Heart left ventricle (tissue), 16 donors: Measurements from ENCODE around the gene PAK1. TPM values are rescaled to one million over a fixed set of nuclear protein-coding genes. Genes with fewer than 3 reads are reported as not detected.

Source experiments
- ATAC-seq, 4 donors: fragments of 200-7000 bp; cut with Tn5 transposase; one replicate each; pipeline ENCODE4 v1.9.1; 2020 to 2022; ENCODE audit warnings: moderate library complexity in 4 of 4, mild to moderate bottlenecking in 3 of 4, moderate number of reproducible peaks in 1 of 4
- DNase-seq, 5 donors: peaks; one replicate each; pipeline ENCODE4 v3.0.0-alpha.2; 2020
- H3K27ac ChIP-seq, 12 donors: fragments of 200-600 bp; sonication (generic) in 4 of 12; one replicate each; pipeline versions ENCODE4 v1.5.0 to v1.8.0; 2016 to 2022; ENCODE audit warnings: mild to moderate bottlenecking in 2 of 12
- H3K27me3 ChIP-seq, 9 donors: fragments of 200-600 bp; sonication (generic) in 2 of 9; one replicate each; pipeline versions ENCODE4 v1.5.1 to v1.8.0; 2016 to 2022; ENCODE audit warnings: mild to moderate bottlenecking in 3 of 9
- H3K36me3 ChIP-seq, 9 donors: fragments of 200-600 bp; sonication (generic) in 2 of 9; one replicate each; pipeline versions ENCODE4 v1.5.0 to v1.8.0; 2018 to 2022; ENCODE audit warnings: mild to moderate bottlenecking in 2 of 9
- H3K4me1 ChIP-seq, 12 donors: fragments of 200-600 bp; sonication (generic) in 4 of 12; one replicate each; pipeline versions ENCODE4 v1.5.0 to v1.8.0; 2016 to 2022; ENCODE audit warnings: mild to moderate bottlenecking in 3 of 12
- H3K4me3 ChIP-seq, 12 donors: fragments of 200-600 bp; sonication (generic) in 4 of 12; one replicate each; pipeline versions ENCODE4 v1.5.0 to v1.8.0; 2017 to 2022; ENCODE audit warnings: mild to moderate bottlenecking in 9 of 12, moderate library complexity in 4 of 12
- H3K9me3 ChIP-seq, 12 donors: fragments of 200-600 bp; sonication (generic) in 4 of 12; one replicate each; pipeline versions ENCODE4 v1.5.0 to v1.8.0; 2016 to 2022; ENCODE audit warnings: mild to moderate bottlenecking in 1 of 12
- POLR2A ChIP-seq, 2 donors: fragments of 450-650 bp; IDR thresholded peaks; one replicate each; pipeline ENCODE4 v1.6.1; 2017; ENCODE audit warnings: antibody characterized with exemption in 2 of 2, mild to moderate bottlenecking in 2 of 2, moderate library complexity in 2 of 2
- WGBS, 4 donors: extraction: QIAGEN DNeasy Blood & Tissue Kit in 2 of 4; methylation state at CpG; one replicate each; pipeline versions ENCODE4 v1.1.5 to v1.1.7; 2013 to 2018; 5-methylcytosine and 5-hydroxymethylcytosine counted together
- intact Hi-C, 10 donors: fragments of 100-400 bp; cut with DNase I; formaldehyde crosslinking; loops; one replicate each; pipeline versions ENCODE4 v1.11.1 to v1.14.2; 2022
- polyA plus RNA-seq, 2 donors: library from polyadenylated mRNA; stranded (reverse); fragments of 200-250 nt; gene quantifications; one replicate each; pipeline ENCODE4 v1.2.3, GENCODE V29; 2013
- total RNA-seq, 9 donors: library from RNA; depleted of rRNA in 2 of 9; stranded (reverse); fragments of >200 nt in 2 of 9; fragmentation: NEBNext Ultra II Directional in 3 of 9; extraction: Animal tissue kit (Norgen Biotek cat#: 25700) in 3 of 9; gene quantifications; one replicate each; pipeline versions ENCODE4 v1.1.0 to v1.2.4, GENCODE V29; 2016 to 2023
- TF ChIP-seq, protein P1 (sequence below), 12 donors: fragments of 200-600 bp; sonication (generic) in 4 of 12; IDR thresholded peaks; one replicate each; pipeline versions ENCODE4 v1.5.0 to v1.8.0; 2018 to 2022; ENCODE audit warnings: antibody characterized with exemption in 12 of 12, mild to moderate bottlenecking in 5 of 12
- donor health status: ischemic (EF 13 %, LVEDD 7.1; RV severe dilation, severe dysfunction).
- donor health status: healthy with polysubstance abuse.
- donor health status: DM: no; HTN: yes; CAD: no.
- donor health status: DM: no; HTN: no; CAD: no.
- donor health status: ischemic (EF 25% LVEDD 6.9; RV normal size, moderate dysfunction).
- donor health status: ischemic (EF 25% LVEDD 5.7; RV mildly dilated, moderate dysfunction).
- donor health status: healthy.
- donor health status: DM: yes; HTN: yes; CAD: no.
- donor health status: ischemic (EF 35%, LVEDD 5.7; RV mildly dilated, moderate dysfunction).
- donor health status: nonischemic (EF 11% LVEDD 7.7; RV severe dilation, severe dysfunction).
- donor health status: DM: yes; HTN: yes; CAD: no.
- donor health status: PGD.
- donor health status: ischemic (EF 29% LVEDD 5.4; RV normal size, mild dysfunction).
- donor health status: nonischemic (EF 23%, LVEDD 6.1; RV moderate dilation, normal function).

The PAK1 gene
- total and polyA plus RNA-seq, 11 donors: 2.1 to 25.4 (median 5.9) TPM

DNA sequence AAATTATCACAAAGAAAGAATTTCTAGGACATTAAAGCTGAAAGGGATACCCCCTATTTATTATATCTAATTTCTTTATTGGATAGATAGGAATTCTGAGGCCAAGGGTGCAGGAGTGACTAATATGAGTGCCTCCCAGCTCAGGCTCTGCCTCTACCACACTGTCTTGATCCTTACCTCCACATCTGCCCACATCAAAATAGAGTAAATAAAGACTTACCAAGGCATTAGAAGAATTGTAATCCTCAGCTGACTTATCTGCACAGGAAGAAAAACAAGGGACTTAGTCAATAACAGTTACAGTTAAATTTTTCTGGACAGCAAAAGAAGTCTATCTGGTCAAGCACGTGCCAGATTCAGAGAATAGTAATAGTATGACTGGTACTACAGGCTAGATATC is 99.8 kb downstream of the PAK1 start:
- WGBS, 4 donors: 88 to 100% (median 94%) methylated on average over 1 of the region's 1 CpG
- Histone ChIP-seq H3K36me3 (peaks cover 0 to 47% (median 0%) of the 10 kb centered on the region in 9 donors), H3K27me3 (no peaks in the 10 kb centered on the region), H3K4me1 (no peaks in the 10 kb centered on the region), H3K9me3 (no peaks in the 10 kb centered on the region), H3K27ac (no peak overlapping the region), H3K4me3 (no peak overlapping the region)
- TF ChIP-seq, protein P1, sequence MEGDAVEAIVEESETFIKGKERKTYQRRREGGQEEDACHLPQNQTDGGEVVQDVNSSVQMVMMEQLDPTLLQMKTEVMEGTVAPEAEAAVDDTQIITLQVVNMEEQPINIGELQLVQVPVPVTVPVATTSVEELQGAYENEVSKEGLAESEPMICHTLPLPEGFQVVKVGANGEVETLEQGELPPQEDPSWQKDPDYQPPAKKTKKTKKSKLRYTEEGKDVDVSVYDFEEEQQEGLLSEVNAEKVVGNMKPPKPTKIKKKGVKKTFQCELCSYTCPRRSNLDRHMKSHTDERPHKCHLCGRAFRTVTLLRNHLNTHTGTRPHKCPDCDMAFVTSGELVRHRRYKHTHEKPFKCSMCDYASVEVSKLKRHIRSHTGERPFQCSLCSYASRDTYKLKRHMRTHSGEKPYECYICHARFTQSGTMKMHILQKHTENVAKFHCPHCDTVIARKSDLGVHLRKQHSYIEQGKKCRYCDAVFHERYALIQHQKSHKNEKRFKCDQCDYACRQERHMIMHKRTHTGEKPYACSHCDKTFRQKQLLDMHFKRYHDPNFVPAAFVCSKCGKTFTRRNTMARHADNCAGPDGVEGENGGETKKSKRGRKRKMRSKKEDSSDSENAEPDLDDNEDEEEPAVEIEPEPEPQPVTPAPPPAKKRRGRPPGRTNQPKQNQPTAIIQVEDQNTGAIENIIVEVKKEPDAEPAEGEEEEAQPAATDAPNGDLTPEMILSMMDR (IDR thresholded peaks at IDR 0.05): no peak
- no peak for TF ChIP-seq POLR2A (IDR thresholded peaks at IDR 0.05)
- intact Hi-C loops: no loop called here
- DNase-seq: no peak
- ATAC-seq: no peak

DNA sequence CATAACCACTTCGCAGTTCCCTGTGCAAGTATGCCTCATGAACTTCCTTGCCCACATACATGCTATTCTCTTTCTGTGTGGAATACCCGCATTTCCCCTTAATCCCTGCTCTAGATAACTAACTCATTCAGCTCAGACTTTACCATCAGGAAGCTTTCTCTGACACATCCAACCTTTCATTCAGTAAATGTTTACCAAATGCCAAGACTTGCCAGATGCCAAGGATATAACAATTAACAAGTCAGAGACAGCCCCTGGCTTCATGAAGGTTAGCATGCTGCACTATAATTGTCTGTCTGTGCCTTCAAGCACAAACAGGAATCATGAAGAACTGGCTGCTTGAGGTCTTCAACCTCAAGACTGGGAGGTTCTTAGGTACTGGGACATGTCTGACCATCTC is 101.2 kb downstream of the PAK1 start:
- DNase-seq (no peak), ATAC-seq (no peak)
- 93 to 97% (median 94%) methylated on average over 2 of the region's 2 CpGs for WGBS, 4 donors
- peaks cover 0 to 40% (median 0%) of the 10 kb centered on the region in 9 donors for H3K36me3 ChIP-seq
- intact Hi-C loops: no loop called here
- H3K27me3 ChIP-seq: no peaks in the 10 kb centered on the region
- TF ChIP-seq POLR2A (IDR thresholded peaks at IDR 0.05): no peak
- TF ChIP-seq, protein P1 (IDR thresholded peaks at IDR 0.05): no peak
- H3K4me3 ChIP-seq: no peak overlapping the region
- H3K9me3 ChIP-seq: no peaks in the 10 kb centered on the region
- no peak overlapping the region for H3K27ac ChIP-seq
- H3K4me1 ChIP-seq: no peaks in the 10 kb centered on the region

- H3K27me3 ChIP-seq: no peaks in the 10 kb centered on the region
- ATAC-seq: no peak
- no peak for DNase-seq
- TF ChIP-seq, protein P1 (IDR thresholded peaks at IDR 0.05): no peak
- no peak for TF ChIP-seq POLR2A (IDR thresholded peaks at IDR 0.05)
- intact Hi-C loops: no loop called here
- H3K36me3 ChIP-seq: peaks cover 0 to 34% (median 0%) of the 10 kb centered on the region in 9 donors
- no peak overlapping the region for H3K4me3 ChIP-seq
- H3K27ac ChIP-seq: no peak overlapping the region
- no peaks in the 10 kb centered on the region for H3K4me1 ChIP-seq
- H3K9me3 ChIP-seq: peaks cover 0 to 1% (median 0%) of the 10 kb centered on the region in 12 donors
These were observed 102.2 kb downstream of the PAK1 start for GRCh38 chr11:77371646-77372045.

GRCh38 chr11:77370217-77370616 is 103.7 kb downstream of the PAK1 start:
- TF ChIP-seq POLR2A (IDR thresholded peaks at IDR 0.05): no peak
- TF ChIP-seq, protein P1 (IDR thresholded peaks at IDR 0.05): no peak
- Histone ChIP-seq H3K4me1 (no peaks in the 10 kb centered on the region), H3K9me3 (peaks cover 0 to 14% (median 0%) of the 10 kb centered on the region in 12 donors), H3K4me3 (no peak overlapping the region), H3K27ac (no peak overlapping the region), H3K27me3 (no peaks in the 10 kb centered on the region), H3K36me3 (peaks cover 0 to 34% (median 0%) of the 10 kb centered on the region in 9 donors)
- intact Hi-C loops: no loop called here
- 84 to 87% (median 86%) methylated on average over 1 of the region's 1 CpG for WGBS, 4 donors
- ATAC-seq (no peak), DNase-seq (no peak)
